ENCODE results near the gene ACTR3. TPM values are rescaled to one million over a fixed set of nuclear protein-coding genes. Genes with fewer than 3 reads are reported as not detected.

ACTR3 gene
- total RNA-seq, 4 donors from 2014 or later: 70.0 to 179 (median 162) TPM

DNA sequence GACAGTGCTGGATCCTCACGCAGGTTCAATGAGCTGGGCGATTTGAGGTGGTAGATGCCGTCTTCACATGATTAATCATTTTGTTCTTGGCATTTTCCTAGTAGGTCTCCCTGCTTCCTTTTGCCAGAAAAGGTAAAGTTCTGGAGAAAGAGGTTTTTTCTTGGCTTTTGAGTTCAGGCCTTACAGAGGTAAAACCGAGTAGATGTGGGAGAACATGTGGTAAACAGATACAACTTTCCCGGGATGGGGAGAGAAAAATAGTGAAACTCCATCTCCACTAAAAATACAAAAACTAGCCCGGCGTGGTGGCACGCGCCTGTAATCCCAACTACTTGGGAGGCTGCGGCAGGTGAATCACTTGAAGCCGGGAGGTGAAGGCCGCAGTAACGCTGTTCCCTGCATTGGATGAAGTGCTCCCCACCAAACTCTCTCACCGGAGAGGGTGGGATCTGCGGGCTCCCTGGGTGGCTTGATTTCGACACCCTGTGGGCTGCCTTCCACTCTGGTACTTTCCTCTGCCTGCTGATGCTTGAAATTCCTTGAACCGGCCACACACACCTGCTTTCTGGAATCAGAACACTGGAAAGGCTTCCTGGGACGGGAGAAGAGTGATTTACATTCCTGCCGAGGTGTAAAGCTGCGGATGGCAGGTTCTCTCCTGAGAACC lies 88.8 kb downstream of the ACTR3 start:
- TF ChIP-seq POLR2A (IDR thresholded peaks at IDR 0.05): no peak
- TF ChIP-seq, protein P1, sequence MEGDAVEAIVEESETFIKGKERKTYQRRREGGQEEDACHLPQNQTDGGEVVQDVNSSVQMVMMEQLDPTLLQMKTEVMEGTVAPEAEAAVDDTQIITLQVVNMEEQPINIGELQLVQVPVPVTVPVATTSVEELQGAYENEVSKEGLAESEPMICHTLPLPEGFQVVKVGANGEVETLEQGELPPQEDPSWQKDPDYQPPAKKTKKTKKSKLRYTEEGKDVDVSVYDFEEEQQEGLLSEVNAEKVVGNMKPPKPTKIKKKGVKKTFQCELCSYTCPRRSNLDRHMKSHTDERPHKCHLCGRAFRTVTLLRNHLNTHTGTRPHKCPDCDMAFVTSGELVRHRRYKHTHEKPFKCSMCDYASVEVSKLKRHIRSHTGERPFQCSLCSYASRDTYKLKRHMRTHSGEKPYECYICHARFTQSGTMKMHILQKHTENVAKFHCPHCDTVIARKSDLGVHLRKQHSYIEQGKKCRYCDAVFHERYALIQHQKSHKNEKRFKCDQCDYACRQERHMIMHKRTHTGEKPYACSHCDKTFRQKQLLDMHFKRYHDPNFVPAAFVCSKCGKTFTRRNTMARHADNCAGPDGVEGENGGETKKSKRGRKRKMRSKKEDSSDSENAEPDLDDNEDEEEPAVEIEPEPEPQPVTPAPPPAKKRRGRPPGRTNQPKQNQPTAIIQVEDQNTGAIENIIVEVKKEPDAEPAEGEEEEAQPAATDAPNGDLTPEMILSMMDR (IDR thresholded peaks at IDR 0.05): no peak
- Histone ChIP-seq H3K27me3 (no peaks in the 10 kb centered on the region), H3K9me3 (no peaks in the 10 kb centered on the region), H3K4me3 (no peak overlapping the region), H3K27ac (no peak overlapping the region), H3K36me3 (no peaks in the 10 kb centered on the region), H3K4me1 (no peaks in the 10 kb centered on the region)
- DNase-seq: no peak
- intact Hi-C loops (cut with DNase I; ENCODE audit: low total_unique reads): no loop called here

- intact Hi-C loops (cut with DNase I; ENCODE audit: low total_unique reads): no loop called here
- Histone ChIP-seq H3K27ac (no peak overlapping the region), H3K27me3 (no peaks in the 10 kb centered on the region), H3K36me3 (no peaks in the 10 kb centered on the region), H3K9me3 (no peaks in the 10 kb centered on the region), H3K4me1 (no peaks in the 10 kb centered on the region), H3K4me3 (no peak overlapping the region)
- DNase-seq: peak in 1 of 2 donors; percentile 18
- TF ChIP-seq POLR2A (IDR thresholded peaks at IDR 0.05): no peak
- TF ChIP-seq, protein P1 (IDR thresholded peaks at IDR 0.05): no peak
Measured at GRCh38 chr2:113979191-113980128, 89.6 kb downstream of the ACTR3 start.

GRCh38 chr2:113980946-113981345 lies 91.1 kb downstream of the ACTR3 start:
- Histone ChIP-seq H3K4me3 (no peak overlapping the region), H3K9me3 (no peaks in the 10 kb centered on the region), H3K27ac (no peak overlapping the region), H3K4me1 (no peaks in the 10 kb centered on the region), H3K36me3 (no peaks in the 10 kb centered on the region), H3K27me3 (no peaks in the 10 kb centered on the region)
- intact Hi-C loops (cut with DNase I; ENCODE audit: low total_unique reads): no loop called here
- no peak for TF ChIP-seq POLR2A (IDR thresholded peaks at IDR 0.05)
- TF ChIP-seq, protein P1 (IDR thresholded peaks at IDR 0.05): no peak
- DNase-seq: no peak

DNA sequence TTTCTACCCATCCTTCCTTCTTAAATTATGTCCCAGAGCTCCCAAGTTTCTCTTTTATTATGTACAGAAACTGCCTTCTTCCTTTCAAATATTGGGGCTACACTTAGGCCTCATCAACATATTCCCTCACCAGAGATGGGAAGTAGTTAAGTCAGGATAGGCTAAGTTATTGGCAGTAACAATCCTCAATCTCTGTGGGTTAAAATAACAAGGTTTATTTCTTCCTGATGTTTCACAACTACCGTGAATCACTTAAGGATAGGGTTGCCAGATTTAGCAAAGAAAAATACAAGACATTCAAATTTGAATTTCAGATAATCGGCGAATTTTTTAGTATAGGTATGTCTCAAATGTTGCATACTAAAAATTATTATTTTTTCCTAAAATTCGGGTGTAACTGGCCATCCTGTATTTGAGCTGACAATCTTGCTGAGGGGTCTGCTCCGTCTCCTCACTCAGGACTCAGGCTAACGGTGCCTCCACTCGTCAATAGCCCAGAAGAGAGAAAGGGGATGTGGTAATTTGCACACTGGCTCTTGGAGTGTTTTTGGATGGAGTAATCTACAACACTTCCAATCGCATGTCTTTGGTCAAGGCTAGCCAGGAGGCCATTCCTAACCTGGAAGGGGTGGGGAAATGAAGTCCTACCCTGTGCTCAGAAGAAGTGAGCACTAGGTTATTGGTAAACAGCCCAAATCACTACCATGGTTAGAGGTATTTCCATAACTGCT lies 91.7 kb downstream of the ACTR3 start:
- Histone ChIP-seq H3K4me3 (no peak overlapping the region), H3K4me1 (no peaks in the 10 kb centered on the region), H3K36me3 (no peaks in the 10 kb centered on the region), H3K27me3 (no peaks in the 10 kb centered on the region), H3K9me3 (no peaks in the 10 kb centered on the region), H3K27ac (no peak overlapping the region)
- DNase-seq: no peak
- intact Hi-C loops (cut with DNase I; ENCODE audit: low total_unique reads): no loop called here
- TF ChIP-seq, protein P1 (IDR thresholded peaks at IDR 0.05): no peak
- TF ChIP-seq POLR2A (IDR thresholded peaks at IDR 0.05): no peak
